HepG2 (cell line): ENCODE measurements around the gene ABHD1. TPM values are rescaled to one million over a fixed set of nuclear protein-coding genes. Genes with fewer than 3 reads are reported as not detected.

ENCODE experiments used
- AGO2 ChIP-seq: fragments of 200-400 bp; formaldehyde crosslinking; optimal IDR thresholded peaks from 2 replicates; pipeline ENCODE3; 2017; ENCODE audit warnings: mild to moderate bottlenecking, low read depth, low read length, moderate library complexity
- ETV5 ChIP-seq: IDR thresholded peaks from 2 replicates; pipeline ENCODE4 v1.6.1; 2018; ENCODE audit warnings: missing biosample characterization, missing genetic modification reagents, inconsistent platforms, borderline replicate concordance
- IKZF5 ChIP-seq: IDR thresholded peaks from 2 replicates; pipeline ENCODE4 v1.6.1; 2018; ENCODE audit warnings: missing genetic modification reagents, mild to moderate bottlenecking, missing compliant biosample characterization
- KDM5B ChIP-seq: sonication (generic); formaldehyde crosslinking; IDR thresholded peaks from 2 replicates; pipeline ENCODE4 v1.4.0; 2020; ENCODE audit warnings: missing genetic modification reagents, mild to moderate bottlenecking, borderline replicate concordance
- PBX2 ChIP-seq: IDR thresholded peaks from 2 replicates; pipeline ENCODE4 v1.6.1; 2016; ENCODE audit warnings: control low read depth
- PHF21A ChIP-seq: sonication (generic); formaldehyde crosslinking; IDR thresholded peaks from 2 replicates; pipeline ENCODE4 v1.5.0; 2020; ENCODE audit warnings: mild to moderate bottlenecking, missing genetic modification reagents
- SAFB2 ChIP-seq: sonication (generic); formaldehyde crosslinking; IDR thresholded peaks from 2 replicates; pipeline ENCODE4 v1.5.1; 2020; ENCODE audit warnings: missing genetic modification reagents, low read depth, mild to moderate bottlenecking, borderline replicate concordance
- SALL2 ChIP-seq: sonication (generic); formaldehyde crosslinking; IDR thresholded peaks from 2 replicates; pipeline ENCODE4 v1.8.1; 2023; ENCODE audit warnings: mild to moderate bottlenecking, missing genetic modification reagents, inconsistent platforms
- ZBTB46 ChIP-seq: sonication (generic); formaldehyde crosslinking; IDR thresholded peaks from 2 replicates; pipeline ENCODE4 v1.4.0; 2020; ENCODE audit warnings: mild to moderate bottlenecking, missing genetic modification reagents, borderline replicate concordance
- ZFP41 ChIP-seq: sonication (generic); formaldehyde crosslinking; IDR thresholded peaks from 2 replicates; pipeline ENCODE4 v1.4.0; 2020; ENCODE audit warnings: mild to moderate bottlenecking, missing genetic modification reagents, borderline replicate concordance
- ZNF275 ChIP-seq: sonication (generic); formaldehyde crosslinking; IDR thresholded peaks from 2 replicates; pipeline ENCODE4 v1.8.0; 2022; ENCODE audit warnings: missing genetic modification reagents, mild to moderate bottlenecking, inconsistent platforms, borderline replicate concordance
- ZNF574 ChIP-seq: sonication (generic); formaldehyde crosslinking; IDR thresholded peaks from 2 replicates; pipeline ENCODE4 v1.4.0; 2020; ENCODE audit warnings: missing genetic modification reagents
- ZNF713 ChIP-seq: sonication (generic); formaldehyde crosslinking; IDR thresholded peaks from 2 replicates; pipeline ENCODE4 v1.4.0; 2020; ENCODE audit warnings: mild to moderate bottlenecking, missing genetic modification reagents
- ZSCAN22 ChIP-seq: sonication (generic); formaldehyde crosslinking; IDR thresholded peaks from 2 replicates; pipeline ENCODE4 v1.4.0; 2020; ENCODE audit warnings: mild to moderate bottlenecking, missing genetic modification reagents
- polyA plus RNA-seq, 8 experiments: library from polyadenylated mRNA; depleted of rRNA in 3 of 8; stranded (reverse) in 7 of 8; unstranded in 1 of 8; fragments of >200 nt; fragmentation: Illumina TruSeq in 4 of 8; extraction: Trizol in 4 of 8; gene quantifications; 2 replicates each; pipeline versions ENCODE4 v1.2.1 to v1.2.3, GENCODE V29; 2011 to 2016; ENCODE audit warnings: low read depth in 4 of 8, missing spikeins in 1 of 8, mixed read lengths in 1 of 8; ENCODE audit not compliant: insufficient read depth in 1 of 8
- total RNA-seq, 5 experiments: library from RNA; depleted of rRNA; stranded (reverse); fragments of >200 nt; fragmentation: Illumina TruSeq; extraction: Trizol; gene quantifications; 2 replicates each; pipeline ENCODE4 v1.2.3, GENCODE V29; 2016; ENCODE audit warnings: low read depth in 1 of 5

The ABHD1 gene
- total and polyA plus RNA-seq, 2 of the 13 experiments (the other 11 are each of a cell fraction or from before 2014, with no cell fraction given): 0.04 to 0.81 TPM

GRCh38 chr2:27123302-27124150 is at the start of gene ABHD1 (continued):
- TF ChIP-seq PBX2 (no peak), IKZF5 (CRISPR knock-in tag) (0 out of 2 replicates have a peak, but pooled peaks have one; percentile 28), ETV5 (CRISPR knock-in tag) (no peak; the same call in 1 of the 2 replicates), ZSCAN22 (CRISPR knock-in tag) (0 out of 2 replicates have a peak, but pooled peaks have one; percentile 61), ZNF275 (CRISPR knock-in tag) (0 out of 2 replicates have a peak, but pooled peaks have one; percentile 37), ZNF713 (CRISPR knock-in tag) (peak; percentile 70; the same call in 1 of the 2 replicates), SALL2 (CRISPR knock-in tag) (peak; percentile 83), PHF21A (CRISPR knock-in tag) (no peak), AGO2 (peak; percentile 27), ZNF574 (CRISPR knock-in tag) (peak; percentile 63), SAFB2 (CRISPR knock-in tag) (peak; percentile 92; the same call in 1 of the 2 replicates), ZBTB46 (CRISPR knock-in tag) (0 out of 2 replicates have a peak, but pooled peaks have one; percentile 34), KDM5B (CRISPR knock-in tag) (peak; percentile 70; the same call in 1 of the 2 replicates), ZFP41 (peak; percentile 86; the same call in 1 of the 2 replicates)
